NCI-H748 (cell line): ENCODE data around the gene PDE6D.

Experiments used
- DNase-seq: peaks from one replicate; lab custom pipeline; 2025; ENCODE audit not compliant: unreplicated experiment; lab: John Stamatoyannopoulos, UW

The PDE6D gene

GRCh38 chr2:231780909-231781797 lies at the start of gene PDE6D:
Gene PDE6D (minus strand): TSS chr2:231781282. CDS start chr2:231781114, 168 bp downstream.
- peak; percentile 98 for DNase-seq

- DNase-seq = no peak
Observed at GRCh38 chr2:231821908-231822307, 40.8 kb upstream of the PDE6D start.

- DNase-seq = no peak
Observed at GRCh38 chr2:231820786-231821303, 39.8 kb upstream of the PDE6D start.

GRCh38 chr2:231819447-231820042 lies 38.5 kb upstream of the PDE6D start:
- no peak for DNase-seq

GRCh38 chr2:231816327-231817026 lies 35.4 kb upstream of the PDE6D start:
- no peak for DNase-seq

- DNase-seq = no peak
Observed at GRCh38 chr2:231810905-231811304, 29.8 kb upstream of the PDE6D start.

- no peak for DNase-seq
Observed at GRCh38 chr2:231807020-231807419, 25.9 kb upstream of the PDE6D start.

GRCh38 chr2:231803501-231804138 lies 22.5 kb upstream of the PDE6D start:
- DNase-seq = no peak

GRCh38 chr2:231800493-231801091 lies 19.5 kb upstream of the PDE6D start:
- DNase-seq = peak; percentile 35

- DNase-seq = peak; percentile 58
Observed at GRCh38 chr2:231795525-231796327, 14.6 kb upstream of the PDE6D start.

GRCh38 chr2:231794383-231794782 lies 13.3 kb upstream of the PDE6D start:
- DNase-seq = no peak

GRCh38 chr2:231791107-231791506 lies 10.0 kb upstream of the PDE6D start:
- no peak for DNase-seq

- DNase-seq = no peak
Observed at GRCh38 chr2:231786917-231787292, 5.8 kb upstream of the PDE6D start.

GRCh38 chr2:231786177-231786916 lies 5.3 kb upstream of the PDE6D start, which contains the start of gene COPS7B:
Gene COPS7B (plus strand): TSS chr2:231786445. CDS start chr2:231788571, 2,126 bp downstream.
- DNase-seq = peak; percentile 88

- no peak for DNase-seq
Observed at GRCh38 chr2:231785822-231786176, 4.7 kb upstream of the PDE6D start.

- DNase-seq = no peak
Observed at GRCh38 chr2:231785413-231785812, 4.3 kb upstream of the PDE6D start.

- DNase-seq = peak; percentile 35
Observed at GRCh38 chr2:231781798-231782726, 980 bp upstream of the PDE6D start.
